PC-3 (cell line): ENCODE measurements around the gene OR1F1. TPM values are rescaled to one million over a fixed set of nuclear protein-coding genes. Genes with fewer than 3 reads are reported as not detected.
A peak's percentile ranks its signal among the peaks of the same experiment; 100 is the strongest.

Experiments
- ATAC-seq: fragments of 200-7000 bp; cut with Tn5 transposase; 2 replicates; pipeline ENCODE4 v1.9.1; 2020; ENCODE audit warnings: mild to moderate bottlenecking, moderate library complexity
- BruUV-seq: library from RNA; stranded (reverse); fragments of 400-500 nt; replicated peaks from 2 replicates; lab custom pipeline; 2021; lab: Mats Ljungman, UMichigan
- CTCF ChIA-PET: fragments of 300-600 bp; sonication (Branson Sonifier 250); formaldehyde crosslinking; loops from one replicate; lab custom pipeline; 2022; ENCODE audit warnings: antibody characterized with exemption; lab: Charles Lee
- POLR2A ChIA-PET: fragments of 300-600 bp; sonication (Branson Sonifier 250); formaldehyde crosslinking; loops from one replicate; lab custom pipeline; 2022; ENCODE audit warnings: antibody characterized with exemption; ENCODE audit not compliant: unreplicated experiment; lab: Charles Lee
- DNase-seq: peaks from one replicate; pipeline ENCODE4 v3.0.0-alpha.2; 2015
- H2AFZ ChIP-seq: fragments of 300-600 bp; sonication (generic); 2 replicates; pipeline ENCODE4 v1.6.0; 2016; ENCODE audit warnings: antibody characterized with exemption, low read length
- H3F3A ChIP-seq: fragments of 300-600 bp; sonication (generic); one replicate; pipeline ENCODE4 v1.6.0; 2017; ENCODE audit warnings: antibody characterized with exemption, low read length, control low read depth, mild to moderate bottlenecking; ENCODE audit not compliant: unreplicated experiment
- H3K27ac ChIP-seq: fragments of 300-600 bp; sonication (generic); 2 replicates; pipeline ENCODE4 v1.5.1; 2016; ENCODE audit warnings: mild to moderate bottlenecking, low read length
- H3K27me3 ChIP-seq: fragments of 300-600 bp; sonication (generic); 2 replicates; pipeline ENCODE4 v1.6.1; 2016; ENCODE audit warnings: low read length, mixed read lengths
- H3K36me3 ChIP-seq: fragments of 300-600 bp; sonication (generic); 2 replicates; pipeline ENCODE4 v1.6.1; 2016; ENCODE audit warnings: low read depth, mixed run types, low read length, mixed read lengths
- H3K4me1 ChIP-seq: fragments of 300-600 bp; sonication (generic); 2 replicates; pipeline ENCODE4 v1.5.1; 2016; ENCODE audit warnings: low read length; ENCODE audit not compliant: insufficient read depth
- H3K4me2 ChIP-seq: fragments of 300-600 bp; sonication (generic); 2 replicates; pipeline ENCODE4 v1.6.0; 2016; ENCODE audit warnings: low read length
- H3K4me3 ChIP-seq: fragments of 300-600 bp; sonication (generic); 2 replicates; pipeline ENCODE4 v1.5.1; 2016; ENCODE audit warnings: mild to moderate bottlenecking, low read length, mixed read lengths
- H3K79me2 ChIP-seq: fragments of 300-600 bp; sonication (generic); 2 replicates; pipeline ENCODE4 v1.6.1; 2017; ENCODE audit warnings: low read length, mixed read lengths
- H3K9ac ChIP-seq: fragments of 300-600 bp; sonication (generic); 2 replicates; pipeline ENCODE4 v1.6.0; 2016; ENCODE audit warnings: mild to moderate bottlenecking, low read length
- H3K9me2 ChIP-seq: fragments of 300-600 bp; sonication (generic); replicated peaks from 2 replicates; pipeline ENCODE4 v1.6.1; 2016; ENCODE audit warnings: mixed run types, low read length, mixed read lengths
- H3K9me3 ChIP-seq: fragments of 300-600 bp; sonication (generic); 2 replicates; pipeline ENCODE4 v1.6.1; 2016; ENCODE audit warnings: low read length, mixed read lengths
- H4K20me1 ChIP-seq: fragments of 300-600 bp; sonication (generic); 2 replicates; pipeline ENCODE4 v1.6.1; 2016; ENCODE audit warnings: low read length, mixed read lengths
- EZH2 ChIP-seq: fragments of 300-600 bp; sonication (generic); IDR thresholded peaks from one replicate; pipeline ENCODE4 v1.6.1; 2017; ENCODE audit warnings: antibody characterized with exemption, mild to moderate bottlenecking, low read length; ENCODE audit not compliant: unreplicated experiment
- EZH2phosphoT487 ChIP-seq: fragments of 300-600 bp; sonication (generic); IDR thresholded peaks from 2 replicates; pipeline ENCODE4 v1.6.1; 2018; ENCODE audit warnings: mild to moderate bottlenecking, antibody characterized with exemption, low read length, borderline replicate concordance
- intact Hi-C: fragments of 100-400 bp; cut with micrococcal nuclease; formaldehyde crosslinking; loops from 2 replicates; pipeline ENCODE4 v1.9.0; 2023
- total RNA-seq: library from RNA; depleted of rRNA; stranded (reverse); fragments of >200 nt; gene quantifications from 2 replicates; pipeline ENCODE4 v1.2.3, GENCODE V29; 2014
- TF ChIP-seq, protein P1 (sequence below): fragments of 300-600 bp; sonication (generic); conservative IDR thresholded peaks from 2 replicates; pipeline ENCODE4 v1.5.1; 2017; ENCODE audit warnings: antibody characterized with exemption, low read depth, mild to moderate bottlenecking, low read length

Gene OR1F1
- total RNA-seq, 1 experiment from 2014 or later = not detected

DNA sequence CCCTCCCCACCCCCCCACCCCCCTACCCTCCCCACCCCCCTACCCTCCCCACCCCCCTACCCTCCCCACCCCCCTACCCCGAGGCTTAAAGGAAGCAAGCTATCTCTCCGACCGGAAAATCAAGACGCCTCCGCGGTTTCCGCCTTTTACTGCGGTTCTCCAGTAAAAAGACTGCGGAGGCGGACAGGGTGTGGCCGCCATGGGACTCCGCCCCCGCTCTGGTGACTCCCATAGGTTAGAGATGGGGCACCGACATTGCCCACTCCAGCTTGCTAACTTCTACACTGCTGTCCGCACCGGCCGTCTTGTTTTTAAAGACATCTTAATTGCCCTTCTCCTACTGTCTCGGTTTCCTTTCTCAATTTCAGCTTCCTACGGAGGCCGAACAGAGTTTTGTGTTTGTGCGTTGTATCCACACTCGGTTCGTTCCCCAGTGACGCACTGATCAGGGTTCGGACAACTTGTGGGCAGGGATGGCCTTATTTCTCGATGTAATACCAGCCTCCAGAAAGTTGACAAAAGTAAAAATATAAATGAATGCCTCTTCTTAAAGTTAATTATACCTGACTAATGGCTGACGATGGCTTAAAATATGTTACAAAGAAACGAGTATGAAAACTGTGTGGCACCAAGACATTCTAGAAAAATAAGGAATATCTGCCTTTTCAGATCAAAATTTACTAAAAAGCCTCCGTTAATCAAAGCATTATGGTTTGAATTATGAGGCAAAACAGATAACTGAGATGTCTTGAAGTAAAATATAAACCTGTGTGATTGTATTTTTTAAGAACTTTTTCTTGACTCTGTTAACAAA is 48.1 kb downstream of the OR1F1 start:
- no peak overlapping the region for H3K9ac ChIP-seq
- intact Hi-C loops = no loop called here
- no peaks in the 10 kb centered on the region for H3K27me3 ChIP-seq
- H4K20me1 ChIP-seq = no peaks in the 10 kb centered on the region
- TF ChIP-seq EZH2 = no peak
- TF ChIP-seq, protein P1, sequence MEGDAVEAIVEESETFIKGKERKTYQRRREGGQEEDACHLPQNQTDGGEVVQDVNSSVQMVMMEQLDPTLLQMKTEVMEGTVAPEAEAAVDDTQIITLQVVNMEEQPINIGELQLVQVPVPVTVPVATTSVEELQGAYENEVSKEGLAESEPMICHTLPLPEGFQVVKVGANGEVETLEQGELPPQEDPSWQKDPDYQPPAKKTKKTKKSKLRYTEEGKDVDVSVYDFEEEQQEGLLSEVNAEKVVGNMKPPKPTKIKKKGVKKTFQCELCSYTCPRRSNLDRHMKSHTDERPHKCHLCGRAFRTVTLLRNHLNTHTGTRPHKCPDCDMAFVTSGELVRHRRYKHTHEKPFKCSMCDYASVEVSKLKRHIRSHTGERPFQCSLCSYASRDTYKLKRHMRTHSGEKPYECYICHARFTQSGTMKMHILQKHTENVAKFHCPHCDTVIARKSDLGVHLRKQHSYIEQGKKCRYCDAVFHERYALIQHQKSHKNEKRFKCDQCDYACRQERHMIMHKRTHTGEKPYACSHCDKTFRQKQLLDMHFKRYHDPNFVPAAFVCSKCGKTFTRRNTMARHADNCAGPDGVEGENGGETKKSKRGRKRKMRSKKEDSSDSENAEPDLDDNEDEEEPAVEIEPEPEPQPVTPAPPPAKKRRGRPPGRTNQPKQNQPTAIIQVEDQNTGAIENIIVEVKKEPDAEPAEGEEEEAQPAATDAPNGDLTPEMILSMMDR = no peak
- no peak for TF ChIP-seq EZH2phosphoT487
- H3K27ac ChIP-seq = no peak overlapping the region
- no peak overlapping the region for H3K4me3 ChIP-seq
- H3F3A ChIP-seq = no peaks in the 10 kb centered on the region
- peaks cover 8% of the 10 kb centered on the region; the same call in 1 of the 2 replicates for H3K4me1 ChIP-seq
- peak; percentile 19 for DNase-seq
- no peak overlapping the region for H2AFZ ChIP-seq
- ATAC-seq = no peak
- H3K9me2 ChIP-seq = no peaks in the 10 kb centered on the region
- peaks cover 15% of the 10 kb centered on the region for H3K79me2 ChIP-seq
- POLR2A ChIA-PET = no interaction called here
- no peaks in the 10 kb centered on the region; the same call in 1 of the 2 replicates for H3K9me3 ChIP-seq
- H3K4me2 ChIP-seq = no peak overlapping the region
- BruUV-seq = no TSS peak
- H3K36me3 ChIP-seq = peaks cover 27% of the 10 kb centered on the region
- CTCF ChIA-PET = no interaction called here

DNA sequence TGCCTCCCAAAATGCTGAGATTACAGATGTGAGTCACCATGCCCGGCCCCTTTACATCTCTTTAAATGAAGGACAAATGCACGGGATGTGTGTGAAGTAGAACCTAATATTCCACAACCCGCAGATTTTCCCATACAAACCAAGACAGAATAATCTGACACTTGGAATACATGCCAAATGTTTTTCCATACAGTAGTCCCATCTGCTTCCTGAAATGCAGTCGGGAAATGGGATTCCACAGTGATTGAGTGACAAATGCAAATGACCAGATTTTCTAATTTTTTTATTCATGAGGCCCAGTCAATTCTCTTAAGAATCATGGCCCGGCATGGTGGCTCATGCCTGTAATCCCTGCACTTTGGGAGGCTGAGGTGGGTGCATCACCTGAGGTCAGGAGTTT is 53.8 kb downstream of the OR1F1 start:
- TF ChIP-seq, protein P1 = no peak
- TF ChIP-seq EZH2 (no peak), EZH2phosphoT487 (no peak)
- Histone ChIP-seq H3K9me3 (no peaks in the 10 kb centered on the region), H3K4me2 (no peak overlapping the region), H3K4me3 (no peak overlapping the region), H3F3A (no peaks in the 10 kb centered on the region), H3K4me1 (no peaks in the 10 kb centered on the region), H3K36me3 (no peaks in the 10 kb centered on the region), H2AFZ (no peak overlapping the region), H3K27ac (no peak overlapping the region), H3K79me2 (no peaks in the 10 kb centered on the region), H3K9me2 (no peaks in the 10 kb centered on the region), H3K27me3 (no peaks in the 10 kb centered on the region), H3K9ac (no peak overlapping the region), H4K20me1 (no peaks in the 10 kb centered on the region)
- no peak for ATAC-seq
- ChIA-PET POLR2A (no interaction called here), CTCF (no interaction called here)
- intact Hi-C loops = no loop called here
- no peak for DNase-seq
- BruUV-seq = no TSS peak

DNA sequence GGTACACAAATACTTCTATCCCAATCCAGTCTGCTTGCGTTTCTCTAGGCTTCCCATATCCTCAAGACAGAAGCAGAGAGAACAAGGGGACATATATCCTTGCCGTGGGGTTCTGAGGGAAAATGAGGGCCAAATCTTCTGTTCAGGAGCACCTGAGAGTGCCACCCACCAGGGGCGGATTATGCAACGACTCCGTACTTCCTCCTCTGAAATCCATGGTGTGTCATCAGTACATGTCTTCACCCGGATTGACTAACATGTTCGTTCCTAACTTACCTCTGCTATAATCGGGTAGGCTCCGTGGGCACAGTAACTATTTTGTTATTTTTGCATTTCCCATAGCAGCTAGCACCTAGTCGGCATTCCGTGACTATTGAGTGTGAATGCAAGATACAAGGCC is 54.7 kb downstream of the OR1F1 start:
- POLR2A ChIA-PET = no interaction called here
- ATAC-seq = no peak

More for the DNA sequence above, 54.7 kb downstream of the OR1F1 start:
- Histone ChIP-seq H3K9me3 (no peaks in the 10 kb centered on the region), H2AFZ (no peak overlapping the region), H3K9ac (no peak overlapping the region), H3K4me3 (no peak overlapping the region), H3K36me3 (no peaks in the 10 kb centered on the region), H3K4me2 (no peak overlapping the region), H3K79me2 (no peaks in the 10 kb centered on the region), H3K9me2 (no peaks in the 10 kb centered on the region), H3K27me3 (no peaks in the 10 kb centered on the region), H3K4me1 (no peaks in the 10 kb centered on the region), H3K27ac (no peak overlapping the region), H4K20me1 (no peaks in the 10 kb centered on the region), H3F3A (no peaks in the 10 kb centered on the region)
- no TSS peak for BruUV-seq
- TF ChIP-seq EZH2phosphoT487 (no peak), EZH2 (no peak)
- TF ChIP-seq, protein P1 = no peak
- CTCF ChIA-PET = no interaction called here
- DNase-seq = no peak
- intact Hi-C loops = no loop called here
